ENCODE measurements around the gene GRK5.

Gene GRK5

GRCh38 chr10:119360181-119360921 lies 153.0 kb downstream of the GRK5 start:
- no peaks in the 10 kb centered on the region for H3K4me1 ChIP-seq (ENCODE audit: low read length)
- no peak overlapping the region for H3K9ac ChIP-seq (ENCODE audit: low read length)
- H3K4me3 ChIP-seq (ENCODE audit: low read length) = no peak overlapping the region
- H4K20me1 ChIP-seq (ENCODE audit: insufficient read depth, low read length) = no peaks in the 10 kb centered on the region; the same call in 1 of the 2 replicates
- H3K79me2 ChIP-seq (ENCODE audit: low read length) = no peaks in the 10 kb centered on the region
- no peaks in the 10 kb centered on the region for H3K36me3 ChIP-seq (replicated peaks; ENCODE audit: low read depth, low read length)
- H2AFZ ChIP-seq (ENCODE audit: low read depth, low read length) = no peak overlapping the region
- 0 out of 2 replicates have a peak, but pooled peaks cover 7% of the 10 kb centered on the region for H3K9me3 ChIP-seq (ENCODE audit: insufficient read depth, low read length)
- H3K27ac ChIP-seq (ENCODE audit: low read length) = no peak overlapping the region
- no peak overlapping the region for H3K4me2 ChIP-seq (ENCODE audit: low read length)
- TF ChIP-seq CTCF (IDR thresholded peaks at IDR 0.05; ENCODE audit: low read depth, low read length) (no peak), EZH2phosphoT487 (IDR thresholded peaks at IDR 0.05; ENCODE audit: low read depth) (no peak)
- H3K27me3 ChIP-seq (ENCODE audit: low read depth, low read length) = no peaks in the 10 kb centered on the region

GRCh38 chr10:119361037-119361436 lies 153.7 kb downstream of the GRK5 start:
- Histone ChIP-seq H3K27ac (ENCODE audit: low read length) (no peak overlapping the region), H4K20me1 (ENCODE audit: insufficient read depth, low read length) (no peaks in the 10 kb centered on the region; the same call in 1 of the 2 replicates), H3K4me1 (ENCODE audit: low read length) (no peaks in the 10 kb centered on the region), H2AFZ (ENCODE audit: low read depth, low read length) (no peak overlapping the region), H3K4me3 (ENCODE audit: low read length) (no peak overlapping the region), H3K9ac (ENCODE audit: low read length) (no peak overlapping the region), H3K36me3 (replicated peaks; ENCODE audit: low read depth, low read length) (no peaks in the 10 kb centered on the region), H3K79me2 (ENCODE audit: low read length) (no peaks in the 10 kb centered on the region), H3K27me3 (ENCODE audit: low read depth, low read length) (no peaks in the 10 kb centered on the region), H3K9me3 (ENCODE audit: insufficient read depth, low read length) (0 out of 2 replicates have a peak, but pooled peaks cover 3% of the 10 kb centered on the region), H3K4me2 (ENCODE audit: low read length) (no peak overlapping the region)
- no peak for TF ChIP-seq EZH2phosphoT487 (IDR thresholded peaks at IDR 0.05; ENCODE audit: low read depth)
- TF ChIP-seq CTCF (IDR thresholded peaks at IDR 0.05; ENCODE audit: low read depth, low read length) = no peak

GRCh38 chr10:119362122-119362521 lies 154.8 kb downstream of the GRK5 start:
- no peak overlapping the region for H3K9ac ChIP-seq (ENCODE audit: low read length)
- no peaks in the 10 kb centered on the region for H3K9me3 ChIP-seq (ENCODE audit: insufficient read depth, low read length)
- no peaks in the 10 kb centered on the region for H3K79me2 ChIP-seq (ENCODE audit: low read length)
- H4K20me1 ChIP-seq (ENCODE audit: insufficient read depth, low read length) = no peaks in the 10 kb centered on the region; the same call in 1 of the 2 replicates
- no peak overlapping the region for H3K4me2 ChIP-seq (ENCODE audit: low read length)
- no peak overlapping the region for H2AFZ ChIP-seq (ENCODE audit: low read depth, low read length)
- H3K4me1 ChIP-seq (ENCODE audit: low read length) = no peaks in the 10 kb centered on the region
- H3K36me3 ChIP-seq (replicated peaks; ENCODE audit: low read depth, low read length) = no peaks in the 10 kb centered on the region
- no peak overlapping the region for H3K27ac ChIP-seq (ENCODE audit: low read length)
- no peak for TF ChIP-seq CTCF (IDR thresholded peaks at IDR 0.05; ENCODE audit: low read depth, low read length)
- TF ChIP-seq EZH2phosphoT487 (IDR thresholded peaks at IDR 0.05; ENCODE audit: low read depth) = no peak
- H3K4me3 ChIP-seq (ENCODE audit: low read length) = no peak overlapping the region
- no peaks in the 10 kb centered on the region for H3K27me3 ChIP-seq (ENCODE audit: low read depth, low read length)

GRCh38 chr10:119364645-119365600 lies 157.6 kb downstream of the GRK5 start:
- H3K4me3 ChIP-seq (ENCODE audit: low read length) = no peak overlapping the region
- peaks cover 14% of the 10 kb centered on the region for H3K4me1 ChIP-seq (ENCODE audit: low read length)
- no peak overlapping the region for H3K27ac ChIP-seq (ENCODE audit: low read length)
- no peaks in the 10 kb centered on the region for H3K36me3 ChIP-seq (replicated peaks; ENCODE audit: low read depth, low read length)
- H3K4me2 ChIP-seq (ENCODE audit: low read length) = no peak overlapping the region
- no peaks in the 10 kb centered on the region for H3K9me3 ChIP-seq (ENCODE audit: insufficient read depth, low read length)
- H3K27me3 ChIP-seq (ENCODE audit: low read depth, low read length) = peaks cover 7% of the 10 kb centered on the region
- H3K79me2 ChIP-seq (ENCODE audit: low read length) = no peaks in the 10 kb centered on the region
- H3K9ac ChIP-seq (ENCODE audit: low read length) = no peak overlapping the region
- no peak for TF ChIP-seq CTCF (IDR thresholded peaks at IDR 0.05; ENCODE audit: low read depth, low read length)
- TF ChIP-seq EZH2phosphoT487 (IDR thresholded peaks at IDR 0.05; ENCODE audit: low read depth) = no peak
- H4K20me1 ChIP-seq (ENCODE audit: insufficient read depth, low read length) = peaks cover 5% of the 10 kb centered on the region
- no peak overlapping the region for H2AFZ ChIP-seq (ENCODE audit: low read depth, low read length)

Data from OCI-LY3 (cell line).